Measurements from ENCODE around the gene RNF10. TPM values are rescaled to one million over a fixed set of nuclear protein-coding genes. Genes with fewer than 3 reads are reported as not detected.

The RNF10 gene
- total RNA-seq, 1 experiment from 2014 or later = 153 TPM

DNA sequence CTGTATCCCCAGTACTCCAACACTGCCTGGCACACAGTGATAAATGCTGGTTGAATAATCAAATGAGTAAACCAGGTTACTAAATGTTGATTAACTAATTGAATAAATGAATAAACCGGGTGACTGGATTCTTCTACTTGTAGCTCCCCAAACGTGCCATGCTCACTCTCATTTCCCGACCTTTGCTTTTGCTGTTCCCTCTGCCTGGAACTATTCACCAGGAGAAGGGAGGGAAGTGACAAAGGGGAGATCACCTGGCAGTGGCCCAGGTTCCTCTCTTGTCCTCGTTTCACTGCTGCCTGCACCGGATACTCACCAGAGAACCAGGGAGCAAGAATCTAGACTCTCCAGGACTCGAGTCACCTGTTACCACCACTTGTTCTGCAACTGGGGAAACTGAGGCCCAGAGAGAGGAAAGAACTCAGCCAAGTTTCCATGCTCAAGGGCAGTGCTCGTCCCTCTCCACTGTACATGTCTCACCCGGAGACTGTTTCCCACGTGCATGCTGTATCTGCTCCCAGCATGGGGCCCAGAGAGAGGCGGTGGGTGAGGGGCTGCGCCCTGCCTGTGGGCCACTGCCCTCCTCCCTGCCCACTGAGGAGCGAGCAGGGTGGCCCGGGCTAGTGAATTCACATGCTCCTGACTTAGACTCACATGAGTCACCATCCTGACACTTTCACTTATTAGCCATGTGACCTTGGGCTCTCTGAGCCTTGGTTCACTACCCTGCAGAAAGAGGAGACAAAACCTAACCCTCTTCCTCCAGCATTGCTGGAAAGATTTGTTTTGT is 64.7 kb downstream of the RNF10 start:
- Histone ChIP-seq H3K79me2 (ENCODE audit: insufficient read depth, low read length) (no peaks in the 10 kb centered on the region), H3K27ac (ENCODE audit: insufficient read length, low read depth, low read length) (no peak overlapping the region), H3K27me3 (ENCODE audit: insufficient read depth, low read length) (no peaks in the 10 kb centered on the region), H3K4ac (ENCODE audit: low read depth, low read length) (no peak overlapping the region), H2AFZ (ENCODE audit: low read length) (no peak overlapping the region), H3T11ph (ENCODE audit: low read length) (no peak overlapping the region), H4K8ac (replicated peaks; ENCODE audit: insufficient read length, low read depth, low read length) (no peak overlapping the region), H2AK5ac (ENCODE audit: insufficient read length, low read length) (no peak overlapping the region), H2BK5ac (ENCODE audit: insufficient read length, low read length) (no peak overlapping the region), H2BK15ac (ENCODE audit: low read depth, low read length) (no peak overlapping the region), H3K14ac (ENCODE audit: insufficient read depth, low read length) (no peak overlapping the region), H3K9me3 (ENCODE audit: control insufficient read depth, low read depth, low read length) (no peaks in the 10 kb centered on the region), H4K91ac (ENCODE audit: insufficient read length, low read depth, low read length) (no peak overlapping the region), H3K23me2 (ENCODE audit: insufficient read length, low read depth, low read length, poor library complexity, severe bottlenecking) (no peaks in the 10 kb centered on the region), H3K23ac (ENCODE audit: insufficient read length, low read depth, low read length) (no peak overlapping the region), H3K4me2 (ENCODE audit: insufficient read depth, insufficient read length, low read length) (no peak overlapping the region), H2BK20ac (ENCODE audit: low read depth, low read length, poor library complexity, severe bottlenecking) (no peak overlapping the region), H4K5ac (ENCODE audit: insufficient read length, low read depth, low read length) (no peak overlapping the region), H3K56ac (ENCODE audit: insufficient read length, low read depth, low read length) (no peak overlapping the region), H3K4me1 (ENCODE audit: insufficient read depth, low read length) (no peaks in the 10 kb centered on the region; the same call in 1 of the 2 replicates), H3K9ac (ENCODE audit: extremely low read depth, insufficient read length, low read length) (no peak overlapping the region), H2BK120ac (ENCODE audit: low read depth, low read length, poor library complexity, severe bottlenecking) (no peak overlapping the region), H4K20me1 (ENCODE audit: control insufficient read depth, insufficient read depth, insufficient read length) (no peaks in the 10 kb centered on the region), H3K79me1 (ENCODE audit: insufficient read depth, low read depth, low read length, poor library complexity, severe bottlenecking) (no peaks in the 10 kb centered on the region), H3K18ac (ENCODE audit: insufficient read length, low read depth, low read length) (no peak overlapping the region), H2BK12ac (ENCODE audit: insufficient read length, low read depth, low read length) (no peak overlapping the region)
- Mint-ChIP-seq H3K36me3 (ENCODE audit: insufficient read depth in 1 of 3, low read depth in 3 of 3) (no peaks in the 10 kb centered on the region), H3K9me3 (no peaks in the 10 kb centered on the region; a peak in 1 of 5 replicates), H3K27me3 (ENCODE audit: low read depth) (no peaks in the 10 kb centered on the region; the same call in none of the 2 replicates), H3K27ac (no peak overlapping the region; a peak in 1 of 7 replicates), H3K4me1 (peaks cover 14 to 26% of the 10 kb centered on the region in 2 experiments), H3K4me3 (no peak overlapping the region; a peak in 1 of 5 replicates)
- DNase-seq = no peak
- no CpG with 5 or more reads among the region's 13 CpGs for WGBS (ENCODE audit: extremely low coverage, insufficient read length, low lambda C conversion rate)
- no peak for TF ChIP-seq CTCF (conservative IDR thresholded peaks at IDR 0.05)

All from H9 (cell line).